SK-N-SH treated with all-trans-retinoic acid at 6 μM for 48 hours (cell line): ENCODE measurements around the gene KCNIP2.

Source experiments
- CSDC2 ChIP-seq: fragments of 250-450 bp; sonication (Bioruptor Pico); IDR thresholded peaks from 2 replicates; pipeline ENCODE4 v1.5.0; 2020; ENCODE audit warnings: mild to moderate bottlenecking, moderate library complexity
- ESRRG ChIP-seq: fragments of 250-450 bp; sonication (Bioruptor Pico); IDR thresholded peaks from 2 replicates; pipeline ENCODE4 v1.6.1; 2021; ENCODE audit warnings: mild to moderate bottlenecking
- ZFP30 ChIP-seq: fragments of 450-650 bp; formaldehyde crosslinking; IDR thresholded peaks from 2 replicates; pipeline ENCODE4 v1.5.0; 2022; ENCODE audit warnings: mild to moderate bottlenecking, moderate library complexity
- TF ChIP-seq, protein P1 (sequence below): fragments of 250-450 bp; sonication (Bioruptor Pico); IDR thresholded peaks from 2 replicates; pipeline ENCODE4 v1.8.0; 2020; ENCODE audit warnings: mild to moderate bottlenecking, moderate library complexity, borderline replicate concordance

DNA sequence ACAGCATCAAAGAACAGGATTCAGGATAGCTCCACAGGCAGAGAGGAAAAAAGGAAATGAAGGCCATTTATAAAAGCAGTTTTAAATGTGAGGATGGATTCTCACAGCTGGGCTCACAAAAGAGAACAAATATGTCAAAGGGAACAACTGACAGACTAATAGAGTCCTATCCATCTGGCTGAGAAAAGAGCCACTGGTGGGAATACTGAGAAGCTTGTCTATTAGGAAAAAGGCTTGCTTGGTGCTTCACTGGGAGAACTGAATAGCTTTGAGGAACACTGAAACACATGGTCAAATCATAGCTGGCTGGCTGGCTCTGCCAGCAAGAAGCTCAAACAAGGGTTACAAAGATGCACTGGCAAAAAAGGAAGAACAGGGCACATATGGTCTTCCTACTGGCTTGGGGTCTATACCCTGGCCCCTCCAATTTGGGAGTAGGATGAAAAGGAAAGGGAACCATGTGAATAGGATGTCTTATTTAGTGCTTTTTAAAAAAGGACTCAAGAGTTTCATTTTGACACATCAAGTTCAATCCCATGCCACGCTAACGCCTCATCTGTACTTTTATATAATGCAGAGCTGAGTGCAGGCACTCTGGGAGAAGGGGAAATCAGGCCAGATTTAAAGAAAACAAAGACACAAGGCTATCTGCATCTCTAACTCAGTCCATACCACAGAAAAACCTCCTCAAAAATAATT, 44.8 kb upstream of the KCNIP2 start:
- TF ChIP-seq ESRRG (no peak), CSDC2 (CRISPR knock-in tag) (no peak), ZFP30 (CRISPR knock-in tag) (no peak)
- TF ChIP-seq, protein P1, sequence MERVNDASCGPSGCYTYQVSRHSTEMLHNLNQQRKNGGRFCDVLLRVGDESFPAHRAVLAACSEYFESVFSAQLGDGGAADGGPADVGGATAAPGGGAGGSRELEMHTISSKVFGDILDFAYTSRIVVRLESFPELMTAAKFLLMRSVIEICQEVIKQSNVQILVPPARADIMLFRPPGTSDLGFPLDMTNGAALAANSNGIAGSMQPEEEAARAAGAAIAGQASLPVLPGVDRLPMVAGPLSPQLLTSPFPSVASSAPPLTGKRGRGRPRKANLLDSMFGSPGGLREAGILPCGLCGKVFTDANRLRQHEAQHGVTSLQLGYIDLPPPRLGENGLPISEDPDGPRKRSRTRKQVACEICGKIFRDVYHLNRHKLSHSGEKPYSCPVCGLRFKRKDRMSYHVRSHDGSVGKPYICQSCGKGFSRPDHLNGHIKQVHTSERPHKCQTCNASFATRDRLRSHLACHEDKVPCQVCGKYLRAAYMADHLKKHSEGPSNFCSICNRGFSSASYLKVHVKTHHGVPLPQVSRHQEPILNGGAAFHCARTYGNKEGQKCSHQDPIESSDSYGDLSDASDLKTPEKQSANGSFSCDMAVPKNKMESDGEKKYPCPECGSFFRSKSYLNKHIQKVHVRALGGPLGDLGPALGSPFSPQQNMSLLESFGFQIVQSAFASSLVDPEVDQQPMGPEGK (CRISPR knock-in tag) = no peak
